ENCODE results near the gene PKIB.

DNA sequence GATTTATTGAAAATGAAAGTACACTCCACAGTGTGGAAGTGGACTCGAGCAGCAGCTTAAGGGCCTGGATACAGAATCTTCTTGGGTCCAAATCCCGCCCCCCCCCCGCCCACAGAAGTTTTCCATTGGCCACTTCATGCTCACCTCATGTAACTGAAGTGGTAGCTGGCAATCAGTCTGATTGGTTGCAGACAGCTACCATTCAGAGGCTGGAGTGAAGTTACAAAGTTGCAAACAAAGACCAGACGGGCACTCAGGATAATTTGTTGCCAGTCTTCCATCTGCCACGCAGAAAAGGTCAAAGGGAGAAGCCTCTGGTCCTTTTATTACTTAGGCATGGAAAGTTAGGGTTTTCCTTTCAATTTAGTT, 143.5 kb downstream of the PKIB start:
- TF ChIP-seq, protein P1, sequence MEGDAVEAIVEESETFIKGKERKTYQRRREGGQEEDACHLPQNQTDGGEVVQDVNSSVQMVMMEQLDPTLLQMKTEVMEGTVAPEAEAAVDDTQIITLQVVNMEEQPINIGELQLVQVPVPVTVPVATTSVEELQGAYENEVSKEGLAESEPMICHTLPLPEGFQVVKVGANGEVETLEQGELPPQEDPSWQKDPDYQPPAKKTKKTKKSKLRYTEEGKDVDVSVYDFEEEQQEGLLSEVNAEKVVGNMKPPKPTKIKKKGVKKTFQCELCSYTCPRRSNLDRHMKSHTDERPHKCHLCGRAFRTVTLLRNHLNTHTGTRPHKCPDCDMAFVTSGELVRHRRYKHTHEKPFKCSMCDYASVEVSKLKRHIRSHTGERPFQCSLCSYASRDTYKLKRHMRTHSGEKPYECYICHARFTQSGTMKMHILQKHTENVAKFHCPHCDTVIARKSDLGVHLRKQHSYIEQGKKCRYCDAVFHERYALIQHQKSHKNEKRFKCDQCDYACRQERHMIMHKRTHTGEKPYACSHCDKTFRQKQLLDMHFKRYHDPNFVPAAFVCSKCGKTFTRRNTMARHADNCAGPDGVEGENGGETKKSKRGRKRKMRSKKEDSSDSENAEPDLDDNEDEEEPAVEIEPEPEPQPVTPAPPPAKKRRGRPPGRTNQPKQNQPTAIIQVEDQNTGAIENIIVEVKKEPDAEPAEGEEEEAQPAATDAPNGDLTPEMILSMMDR (IDR thresholded peaks at IDR 0.05; ENCODE audit: extremely low read depth in 1 of 2, insufficient read depth in 1 of 2, low read depth in 1 of 2, low read length in 2 of 2) = no peak
- TF ChIP-seq POLR2A (IDR thresholded peaks at IDR 0.05; ENCODE audit: low read depth, low read length) (no peak), EZH2 (IDR thresholded peaks at IDR 0.05; ENCODE audit: borderline replicate concordance, low read depth, low read length, severe bottlenecking) (no peak)

All from endothelial cell of umbilical vein (primary cell).